ENCODE data around the gene TMEM258. TPM values are rescaled to one million over a fixed set of nuclear protein-coding genes. Genes with fewer than 3 reads are reported as not detected.

The TMEM258 gene
- total RNA-seq, 5 donors from 2014 or later (not counting 1 experiment from before 2014, with no cell fraction given), result 68.1 to 96.0 (median 87.8) TPM

DNA sequence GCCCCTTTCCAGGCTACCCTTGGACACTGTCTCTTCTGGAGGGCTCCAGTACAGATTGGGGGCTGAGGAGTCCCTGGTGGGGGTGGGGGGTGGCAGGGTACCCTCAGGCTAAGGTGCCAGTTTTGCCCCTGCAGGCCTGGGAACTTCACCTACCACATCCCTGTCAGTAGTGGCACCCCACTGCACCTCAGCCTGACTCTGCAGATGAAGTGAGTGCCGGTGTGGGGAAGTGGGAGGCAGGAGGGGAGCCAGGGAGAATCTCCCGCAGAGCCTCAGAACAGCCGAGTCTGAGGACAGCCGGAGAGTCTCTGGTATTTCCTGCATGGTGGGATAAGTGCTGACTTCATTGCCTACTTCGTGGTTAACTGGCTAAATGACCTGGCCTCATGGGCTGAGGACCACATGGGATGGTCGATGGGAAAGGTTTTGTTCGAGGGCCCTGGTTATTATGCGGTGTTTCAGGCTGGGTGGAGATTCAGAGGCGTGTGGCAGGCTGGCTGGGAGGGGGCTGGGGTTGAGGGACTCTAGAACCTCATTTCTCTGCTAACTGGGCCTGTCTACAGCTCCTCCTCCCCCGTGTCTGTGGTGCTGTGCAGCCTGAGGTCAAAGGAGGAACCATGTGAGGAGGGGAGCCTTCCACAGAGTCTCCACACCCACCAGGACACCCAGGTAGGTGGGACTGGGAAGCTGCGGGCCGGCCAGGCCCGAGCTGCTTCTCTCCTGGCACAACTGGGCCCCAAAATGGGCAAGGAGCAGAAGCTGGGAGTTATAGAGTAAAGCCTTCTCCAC is 8.5 kb downstream of the TMEM258 start:
- Histone ChIP-seq H3K4me3 (ENCODE audit: control insufficient read depth in 1 of 2, extremely low read depth in 1 of 2, low read length in 1 of 2) (no peak overlapping the region), H3K9me3 (no peaks in the 10 kb centered on the region), H3K27me3 (replicated peaks in 1 of 2; ENCODE audit: control insufficient read depth in 2 of 2, extremely low read depth in 1 of 2, insufficient read depth in 2 of 2, low read length in 1 of 2) (peaks cover 0 to 3% of the 10 kb centered on the region in 2 experiments), H3K27ac (ENCODE audit: low read length) (no peak overlapping the region), H3K36me3 (ENCODE audit: control insufficient read depth in 2 of 2, extremely low read depth in 1 of 2, insufficient read depth in 1 of 2, low read length in 1 of 2) (peaks cover 29 to 45% of the 10 kb centered on the region in 2 donors), H3K4me1 (ENCODE audit: control insufficient read depth in 1 of 2, extremely low read depth in 1 of 2, insufficient read depth in 2 of 2, low read length in 2 of 2) (no peaks in the 10 kb centered on the region)
- Mint-ChIP-seq H3K36me3 (peaks cover 23% of the 10 kb centered on the region), H3K27me3 (no peaks in the 10 kb centered on the region), H3K9me3 (no peaks in the 10 kb centered on the region), H3K4me3 (no peak overlapping the region), H3K27ac (no peak overlapping the region), H3K4me1 (peaks cover 0 to 4% (median 2%) of the 10 kb centered on the region in 3 donors)
- 75% methylated on average over 3 of the region's 13 CpGs for WGBS (ENCODE audit: insufficient coverage)
- CTCF ChIA-PET, result no interaction called here
- ATAC-seq (replicated peaks in 1 of 4) (no peak), DNase-seq (no peak)
- POLR2A ChIA-PET, result interaction anchor here in 1 of 2 donors (0.5 kb wide), 1 partner anchor 35 kb away, joined by 3 read pairs; no protein-coding TSS in a partner anchor

DNA sequence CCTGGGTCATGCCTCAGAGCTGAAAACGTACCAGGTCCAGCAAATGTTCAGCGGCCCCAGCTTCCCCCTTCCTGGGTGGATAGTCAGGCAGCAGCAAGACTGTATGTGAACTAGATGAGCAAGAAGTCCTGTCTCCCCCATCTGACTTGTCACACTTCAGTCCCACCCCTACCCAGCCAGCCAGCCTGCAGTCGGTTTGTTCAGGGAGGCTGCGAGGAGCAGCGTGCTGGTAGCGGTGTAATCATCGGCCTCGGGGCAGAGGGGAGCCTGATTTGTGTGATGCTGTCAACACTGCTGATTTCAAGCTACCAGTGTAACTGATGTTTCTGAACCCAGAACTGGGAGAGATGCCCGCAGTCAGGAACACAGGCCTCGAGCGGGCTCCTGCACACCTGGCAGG is 9.6 kb downstream of the TMEM258 start:
- ChIA-PET CTCF (interaction anchor here in 1 of 2 donors (0.6 to 0.7 kb wide), 2 partner anchors 15 to 528 kb away, joined by 3 to 7 read pairs; no protein-coding TSS in a partner anchor), POLR2A (no interaction called here)
- Mint-ChIP-seq H3K36me3 (peaks cover 16% of the 10 kb centered on the region), H3K4me3 (no peak overlapping the region), H3K4me1 (peaks cover 3 to 8% (median 4%) of the 10 kb centered on the region in 3 donors), H3K27me3 (peaks cover 0 to 2% of the 10 kb centered on the region in 2 donors), H3K27ac (no peak overlapping the region), H3K9me3 (no peaks in the 10 kb centered on the region)
- no peak for ATAC-seq (replicated peaks in 1 of 4)
- DNase-seq, result no peak
- Histone ChIP-seq H3K4me3 (ENCODE audit: control insufficient read depth in 1 of 2, extremely low read depth in 1 of 2, low read length in 1 of 2) (no peak overlapping the region), H3K27me3 (replicated peaks in 1 of 2; ENCODE audit: control insufficient read depth in 2 of 2, extremely low read depth in 1 of 2, insufficient read depth in 2 of 2, low read length in 1 of 2) (peaks cover 0 to 6% of the 10 kb centered on the region in 2 experiments), H3K36me3 (ENCODE audit: control insufficient read depth in 2 of 2, extremely low read depth in 1 of 2, insufficient read depth in 1 of 2, low read length in 1 of 2) (peaks cover 27 to 34% of the 10 kb centered on the region in 2 donors), H3K9me3 (no peaks in the 10 kb centered on the region), H3K27ac (ENCODE audit: low read length) (no peak overlapping the region), H3K4me1 (ENCODE audit: control insufficient read depth in 1 of 2, extremely low read depth in 1 of 2, insufficient read depth in 2 of 2, low read length in 2 of 2) (peaks cover 0 to 3% of the 10 kb centered on the region in 2 experiments)
- 98% methylated on average over 7 of the region's 11 CpGs for WGBS (ENCODE audit: insufficient coverage)

DNA sequence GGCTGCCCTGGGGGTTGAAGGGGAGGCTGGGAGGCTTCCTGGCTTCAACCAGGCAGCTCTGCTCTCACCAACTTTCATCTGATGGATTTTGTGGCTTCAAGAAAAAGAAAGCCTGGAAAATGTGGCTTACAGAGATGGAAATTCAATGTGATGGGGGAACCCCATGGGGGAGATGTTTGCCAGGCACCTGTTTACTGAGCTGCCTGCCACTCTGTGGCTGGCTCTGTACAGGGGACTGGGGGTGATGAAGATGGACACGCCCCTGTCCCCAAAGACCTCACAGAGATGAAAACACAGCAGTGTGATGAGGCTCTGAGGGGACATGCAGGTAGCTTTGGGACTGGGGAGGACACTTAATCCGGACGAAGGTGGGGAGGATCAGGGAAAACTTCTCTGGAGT is 10.1 kb downstream of the TMEM258 start:
- Histone ChIP-seq H3K4me3 (ENCODE audit: control insufficient read depth in 1 of 2, extremely low read depth in 1 of 2, low read length in 1 of 2) (no peak overlapping the region), H3K27me3 (replicated peaks in 1 of 2; ENCODE audit: control insufficient read depth in 2 of 2, extremely low read depth in 1 of 2, insufficient read depth in 2 of 2, low read length in 1 of 2) (peaks cover 0 to 12% of the 10 kb centered on the region in 2 experiments), H3K4me1 (ENCODE audit: control insufficient read depth in 1 of 2, extremely low read depth in 1 of 2, insufficient read depth in 2 of 2, low read length in 2 of 2) (peaks cover 0 to 8% of the 10 kb centered on the region in 2 experiments), H3K36me3 (ENCODE audit: control insufficient read depth in 2 of 2, extremely low read depth in 1 of 2, insufficient read depth in 1 of 2, low read length in 1 of 2) (peaks cover 21 to 29% of the 10 kb centered on the region in 2 donors), H3K27ac (ENCODE audit: low read length) (no peak overlapping the region), H3K9me3 (no peaks in the 10 kb centered on the region)
- Mint-ChIP-seq H3K4me3 (no peak overlapping the region), H3K4me1 (peaks cover 3 to 11% (median 7%) of the 10 kb centered on the region in 3 donors), H3K36me3 (peaks cover 16% of the 10 kb centered on the region), H3K27me3 (peaks cover 0 to 2% of the 10 kb centered on the region in 2 donors), H3K27ac (no peak overlapping the region), H3K9me3 (no peaks in the 10 kb centered on the region)
- ATAC-seq (replicated peaks in 1 of 4) (no peak), DNase-seq (no peak)
- WGBS (ENCODE audit: insufficient coverage), result 93% methylated on average over 3 of the region's 3 CpGs
- CTCF ChIA-PET, result interaction anchor here in 1 of 2 donors (0.6 to 0.7 kb wide), 2 partner anchors 330 to 528 kb away, joined by 3 read pairs; no protein-coding TSS in a partner anchor
- POLR2A ChIA-PET, result no interaction called here

DNA sequence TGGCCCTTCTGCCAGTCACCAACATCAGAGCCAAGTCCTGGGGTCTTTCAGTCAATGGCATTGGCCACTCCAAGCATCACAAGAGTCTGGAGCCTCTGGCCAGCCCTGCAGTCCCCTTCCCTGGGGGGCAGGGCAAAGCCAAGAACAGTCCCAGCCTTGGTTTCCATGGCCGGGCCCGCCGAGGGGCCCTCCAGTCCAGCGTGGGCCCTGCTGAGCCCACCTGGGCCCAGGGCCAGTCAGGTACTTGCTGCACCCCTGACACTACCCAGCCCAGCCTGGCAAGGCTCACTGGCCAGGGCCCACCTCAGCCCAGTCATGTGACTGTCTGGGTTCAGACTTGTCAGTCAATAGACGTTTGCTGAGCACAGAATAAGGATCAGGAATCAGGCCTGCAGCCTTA is 10.8 kb downstream of the TMEM258 start:
- no peak overlapping the region for H3K4me3 Mint-ChIP-seq

DNA sequence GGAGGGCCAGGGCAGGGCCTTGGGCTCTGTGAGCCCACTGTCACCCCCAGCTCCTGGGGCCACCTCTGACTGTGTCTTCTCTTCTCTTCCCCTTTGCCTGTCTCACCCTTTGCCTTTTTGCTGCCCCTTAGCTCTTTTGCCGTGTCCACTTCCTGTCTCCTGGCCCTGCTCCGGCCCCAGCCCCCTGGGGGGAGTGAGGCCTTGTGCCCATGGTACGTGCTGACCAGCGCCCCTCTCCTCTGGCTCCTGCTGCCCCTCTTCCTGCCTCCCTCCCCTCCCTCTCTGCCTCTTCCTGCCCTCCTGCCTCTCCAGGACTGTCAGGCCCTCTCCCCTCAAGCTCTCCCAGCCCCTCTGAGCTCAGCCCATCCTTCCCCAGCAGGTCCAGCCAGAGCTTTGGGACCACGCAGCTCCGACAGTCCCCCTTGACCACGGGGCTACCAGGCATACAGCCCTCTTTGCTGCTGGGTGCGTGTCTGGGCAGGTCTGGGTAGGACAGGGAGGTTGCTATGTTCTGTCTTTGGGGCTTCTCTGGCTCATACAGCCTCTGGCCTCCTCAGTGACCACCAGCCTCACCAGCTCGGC is 11.7 kb downstream of the TMEM258 start:
- Mint-ChIP-seq H3K27me3 (peaks cover 0 to 2% of the 10 kb centered on the region in 2 donors), H3K4me1 (peaks cover 11 to 16% (median 11%) of the 10 kb centered on the region in 3 donors), H3K4me3 (no peak overlapping the region), H3K36me3 (peaks cover 12% of the 10 kb centered on the region), H3K27ac (no peak overlapping the region), H3K9me3 (no peaks in the 10 kb centered on the region)
- Histone ChIP-seq H3K4me3 (ENCODE audit: control insufficient read depth in 1 of 2, extremely low read depth in 1 of 2, low read length in 1 of 2) (no peak overlapping the region), H3K36me3 (ENCODE audit: control insufficient read depth in 2 of 2, extremely low read depth in 1 of 2, insufficient read depth in 1 of 2, low read length in 1 of 2) (peaks cover 5 to 16% of the 10 kb centered on the region in 2 donors), H3K27me3 (replicated peaks in 1 of 2; ENCODE audit: control insufficient read depth in 2 of 2, extremely low read depth in 1 of 2, insufficient read depth in 2 of 2, low read length in 1 of 2) (peaks cover 0 to 23% of the 10 kb centered on the region in 2 experiments), H3K9me3 (no peaks in the 10 kb centered on the region), H3K27ac (ENCODE audit: low read length) (no peak overlapping the region), H3K4me1 (ENCODE audit: control insufficient read depth in 1 of 2, extremely low read depth in 1 of 2, insufficient read depth in 2 of 2, low read length in 2 of 2) (peaks cover 0 to 24% of the 10 kb centered on the region in 2 experiments)
- WGBS (ENCODE audit: insufficient coverage), result 72% methylated on average over 7 of the region's 9 CpGs
- DNase-seq (no peak), ATAC-seq (replicated peaks in 1 of 4) (no peak)
- CTCF ChIA-PET, result interaction anchor here in 1 of 2 donors (0.8 kb wide), 1 partner anchor 17 kb away, joined by 3 read pairs; no protein-coding TSS in a partner anchor
- POLR2A ChIA-PET, result interaction anchor here in 1 of 2 donors (0.6 kb wide), 1 partner anchor 11 kb away, joined by 3 read pairs; no protein-coding TSS in a partner anchor

More for the DNA sequence above, 10.8 kb downstream of the TMEM258 start:
- Mint-ChIP-seq H3K4me1 (peaks cover 9 to 13% (median 11%) of the 10 kb centered on the region in 3 donors), H3K27me3 (peaks cover 0 to 2% of the 10 kb centered on the region in 2 donors), H3K36me3 (peaks cover 16% of the 10 kb centered on the region), H3K9me3 (no peaks in the 10 kb centered on the region), H3K27ac (no peak overlapping the region)
- no peak overlapping the region for H3K4me3 ChIP-seq (ENCODE audit: control insufficient read depth in 1 of 2, extremely low read depth in 1 of 2, low read length in 1 of 2)
- H3K9me3 ChIP-seq, result no peaks in the 10 kb centered on the region
- peaks cover 0 to 17% of the 10 kb centered on the region in 2 experiments for H3K27me3 ChIP-seq (replicated peaks in 1 of 2; ENCODE audit: control insufficient read depth in 2 of 2, extremely low read depth in 1 of 2, insufficient read depth in 2 of 2, low read length in 1 of 2)
- DNase-seq (no peak), ATAC-seq (replicated peaks in 1 of 4) (no peak)
- 94% methylated on average over 4 of the region's 5 CpGs for WGBS (ENCODE audit: insufficient coverage)
- CTCF ChIA-PET, result no interaction called here
- H3K4me1 ChIP-seq (ENCODE audit: control insufficient read depth in 1 of 2, extremely low read depth in 1 of 2, insufficient read depth in 2 of 2, low read length in 2 of 2), result peaks cover 0 to 15% of the 10 kb centered on the region in 2 experiments
- POLR2A ChIA-PET, result no interaction called here
- H3K36me3 ChIP-seq (ENCODE audit: control insufficient read depth in 2 of 2, extremely low read depth in 1 of 2, insufficient read depth in 1 of 2, low read length in 1 of 2), result peaks cover 14 to 22% of the 10 kb centered on the region in 2 donors
- no peak overlapping the region for H3K27ac ChIP-seq (ENCODE audit: low read length)
